H1 (cell line): ENCODE data around the gene LANCL2. TPM values are rescaled to one million over a fixed set of nuclear protein-coding genes. Genes with fewer than 3 reads are reported as not detected.
A peak's percentile ranks its signal among the peaks of the same experiment; 100 is the strongest.
"Not testable (repeated sequence)": the region's sequence is repeated elsewhere in the genome, so short reads cannot be mapped to it uniquely, and the experiment has no call there.

ENCODE experiments used
- CTCF ChIA-PET: fragments of 300-600 bp; sonication (Branson Sonifier 250); formaldehyde crosslinking; loops from one replicate; lab custom pipeline; 2021; ENCODE audit not compliant: partially characterized antibody; lab: Charles Lee
- POLR2A ChIA-PET: fragments of 300-600 bp; sonication (Branson Sonifier 250); formaldehyde crosslinking; loops from one replicate; lab custom pipeline; 2021; ENCODE audit warnings: inconsistent platforms; ENCODE audit not compliant: partially characterized antibody; lab: Charles Lee
- DNase-seq, 2 experiments: peaks; one replicate each; pipeline versions ENCODE4 v3.0.0 to v3.0.0-alpha.2; 2010 to 2022; ENCODE audit warnings: low spot score in 2 of 2, low read depth in 1 of 2, mixed read lengths in 1 of 2
- FAIRE-seq: peaks from 2 replicates; lab custom pipeline; 2011; peaks lifted over from hg19 to GRCh38; lab: Jason Lieb, UNC
- H2AFZ ChIP-seq: 2 replicates; pipeline ENCODE4 v1.8.1; 2012; ENCODE audit warnings: low read length, inconsistent platforms
- H2AK5ac ChIP-seq: 2 replicates; pipeline ENCODE4 v1.6.1; 2013; ENCODE audit warnings: low read depth, low read length
- H2BK120ac ChIP-seq: replicated peaks from 2 replicates; pipeline ENCODE3; 2013; ENCODE audit warnings: low read depth, low read length, inconsistent platforms
- H2BK12ac ChIP-seq: 2 replicates; pipeline ENCODE4 v1.6.1; 2013; ENCODE audit warnings: low read depth, low read length
- H2BK15ac ChIP-seq: 2 replicates; pipeline ENCODE4 v1.6.1; 2013; ENCODE audit warnings: low read length
- H2BK20ac ChIP-seq: 2 replicates; pipeline ENCODE4 v1.6.1; 2013; ENCODE audit warnings: low read length
- H2BK5ac ChIP-seq: 2 replicates; pipeline ENCODE4 v1.6.1; 2013; ENCODE audit warnings: low read depth, low read length
- H3K14ac ChIP-seq: 2 replicates; pipeline ENCODE4 v1.6.1; 2013; ENCODE audit warnings: inconsistent platforms; ENCODE audit not compliant: insufficient read length
- H3K18ac ChIP-seq: 2 replicates; pipeline ENCODE4 v1.6.1; 2013; ENCODE audit warnings: low read length; ENCODE audit errors: extremely low read depth
- H3K23ac ChIP-seq: 2 replicates; pipeline ENCODE4 v1.6.1; 2013; ENCODE audit warnings: inconsistent platforms; ENCODE audit not compliant: insufficient read length
- H3K23me2 ChIP-seq: 2 replicates; pipeline ENCODE4 v1.6.1; 2013; ENCODE audit warnings: low read depth, low read length
- H3K27ac ChIP-seq: 2 replicates; pipeline ENCODE4 v1.6.1; 2011; ENCODE audit warnings: low read depth, low read length, inconsistent platforms
- H3K27me3 ChIP-seq, 4 experiments: replicated peaks in 1 of 4; 1 replicate in 1 of 4; 2 replicates in 3 of 4; pipeline versions ENCODE4 v1.6.1 to v1.8.1; 2011 to 2013; ENCODE audit warnings: low read length in 3 of 4, mild to moderate bottlenecking in 3 of 4, inconsistent platforms in 2 of 4, mixed read lengths in 2 of 4, moderate library complexity in 1 of 4; ENCODE audit not compliant: control insufficient read depth in 3 of 4, insufficient read depth in 3 of 4; ENCODE audit errors: extremely low read depth in 1 of 4
- H3K36me3 ChIP-seq, 4 experiments: 2 replicates each; pipeline versions ENCODE4 v1.6.1 to v1.8.1; 2011 to 2013; ENCODE audit warnings: mild to moderate bottlenecking in 4 of 4, low read length in 3 of 4, moderate library complexity in 2 of 4, control low read depth in 1 of 4, inconsistent platforms in 1 of 4; ENCODE audit not compliant: insufficient read depth in 4 of 4, control insufficient read depth in 2 of 4
- H3K4ac ChIP-seq: replicated peaks from 2 replicates; pipeline ENCODE3; 2013; ENCODE audit warnings: low read length, low read depth, mixed read lengths, inconsistent platforms; ENCODE audit not compliant: insufficient read length
- H3K4me1 ChIP-seq, 4 experiments: replicated peaks in 1 of 4; 1 replicate in 1 of 4; 2 replicates in 3 of 4; pipeline versions ENCODE4 v1.6.1 to v1.8.1; 2011 to 2013; ENCODE audit warnings: low read length in 3 of 4, inconsistent platforms in 2 of 4, mixed read lengths in 1 of 4; ENCODE audit not compliant: insufficient read depth in 4 of 4, control insufficient read depth in 3 of 4
- H3K4me2 ChIP-seq, 2 experiments: 2 replicates each; pipeline versions ENCODE4 v1.6.1 to v1.8.1; 2011 to 2013; ENCODE audit warnings: low read depth in 2 of 2, low read length in 2 of 2, control low read depth in 1 of 2, inconsistent platforms in 1 of 2, mild to moderate bottlenecking in 1 of 2; ENCODE audit not compliant: insufficient read depth in 1 of 2
- H3K4me3 ChIP-seq, 4 experiments: fragments of 200-600, 300-600 bp in 1 of 4; sonication (generic), shearing (Covaris generic), sonication (Bioruptor Twin) in 1 of 4; 2 replicates each; pipeline versions ENCODE4 v1.5.1 to v1.8.1; 2011 to 2016; ENCODE audit warnings: low read length in 4 of 4, low read depth in 3 of 4, control low read depth in 2 of 4, inconsistent platforms in 2 of 4, mild to moderate bottlenecking in 2 of 4, mixed read lengths in 1 of 4, moderate library complexity in 1 of 4; ENCODE audit not compliant: insufficient read depth in 2 of 4; ENCODE audit errors: extremely low read depth in 1 of 4
- H3K56ac ChIP-seq: replicated peaks from 2 replicates; pipeline ENCODE3; 2013; ENCODE audit warnings: low read depth, mild to moderate bottlenecking, mixed read lengths, low read length, inconsistent platforms; ENCODE audit not compliant: insufficient read length
- H3K79me1 ChIP-seq: 2 replicates; pipeline ENCODE4 v1.6.1; 2013; ENCODE audit warnings: low read depth, low read length, control low read depth
- H3K79me2 ChIP-seq, 2 experiments: 2 replicates each; pipeline versions ENCODE4 v1.6.1 to v1.8.1; 2012 to 2013; ENCODE audit warnings: low read length in 2 of 2, mild to moderate bottlenecking in 2 of 2, inconsistent platforms in 1 of 2; ENCODE audit not compliant: insufficient read depth in 2 of 2, control insufficient read depth in 1 of 2
- H3K9ac ChIP-seq, 4 experiments: replicated peaks in 1 of 4; 1 replicate in 1 of 4; 2 replicates in 3 of 4; pipeline versions ENCODE4 v1.6.1 to v1.8.1; 2011 to 2013; ENCODE audit warnings: low read depth in 3 of 4, low read length in 3 of 4, control low read depth in 2 of 4, mild to moderate bottlenecking in 2 of 4, moderate library complexity in 2 of 4, inconsistent platforms in 1 of 4; ENCODE audit errors: extremely low read depth in 1 of 4
- H3K9me3 ChIP-seq, 2 experiments: 2 replicates each; pipeline versions ENCODE4 v1.6.1 to v1.8.1; 2012 to 2013; ENCODE audit warnings: mild to moderate bottlenecking in 2 of 2, moderate library complexity in 2 of 2, control low read depth in 1 of 2, inconsistent platforms in 1 of 2, low read depth in 1 of 2, low read length in 1 of 2, mixed read lengths in 1 of 2; ENCODE audit not compliant: insufficient read depth in 2 of 2
- H4K20me1 ChIP-seq, 2 experiments: replicated peaks in 1 of 2; 2 replicates each; pipeline versions ENCODE3 to v1.8.1; 2011 to 2013; ENCODE audit warnings: inconsistent platforms in 2 of 2, low read length in 2 of 2, mild to moderate bottlenecking in 1 of 2; ENCODE audit not compliant: insufficient read depth in 2 of 2, control insufficient read depth in 1 of 2
- H4K5ac ChIP-seq: 2 replicates; pipeline ENCODE4 v1.6.1; 2013; ENCODE audit warnings: low read length, low read depth, mixed read lengths, inconsistent platforms; ENCODE audit not compliant: insufficient read length
- H4K8ac ChIP-seq: 2 replicates; pipeline ENCODE4 v1.8.0; 2013; ENCODE audit warnings: mild to moderate bottlenecking, moderate library complexity, low read length, inconsistent platforms; ENCODE audit not compliant: insufficient read depth; ENCODE audit errors: extremely low read depth
- H4K91ac ChIP-seq: replicated peaks from 2 replicates; pipeline ENCODE3; 2013; ENCODE audit warnings: low read length, mixed read lengths, inconsistent platforms; ENCODE audit not compliant: insufficient read length
- WGBS, 2 experiments: shearing (Covaris generic) in 1 of 2; methylation state at CpG; one replicate each; pipeline versions ENCODE4 v1.1.6 to v1.1.7; 2013 to 2015; ENCODE audit warnings: low lambda C conversion rate in 2 of 2, mixed read lengths in 2 of 2, inconsistent platforms in 1 of 2, low coverage in 1 of 2, missing lambda C conversion rate in 1 of 2; ENCODE audit not compliant: insufficient replicate concordance in 2 of 2, insufficient coverage in 1 of 2, insufficient read length in 1 of 2; ENCODE audit errors: extremely low coverage in 1 of 2, missing lambda C conversion rate in 1 of 2; 5-methylcytosine and 5-hydroxymethylcytosine counted together
- polyA plus RNA-seq, 7 experiments: library from polyadenylated mRNA; depleted of rRNA in 3 of 7; stranded (reverse) in 5 of 7; unstranded in 2 of 7; fragments of >200 nt in 5 of 7; fragments of 200-250 nt in 2 of 7; gene quantifications; 1 replicate in 5 of 7; 2 replicates in 1 of 7; 4 replicates in 1 of 7; pipeline versions ENCODE4 v1.2.1 to v1.2.3, GENCODE V29; 2011 to 2013; ENCODE audit warnings: missing spikeins in 2 of 7, mixed read lengths in 2 of 7
- total RNA-seq: library from RNA; stranded (reverse); fragmentation: NEBNext Ultra II Directional; extraction: Animal tissue kit (Norgen Biotek cat#: 25700); gene quantifications from 2 replicates; pipeline ENCODE4 v1.2.1, GENCODE V29; 2021

Gene LANCL2
- total and polyA plus RNA-seq, 2 of the 8 experiments (the other 6 are each of a cell fraction or from before 2014, with no cell fraction given) = 9.2 to 9.5 TPM

- CTCF ChIA-PET, H3K56ac ChIP-seq, H3K23me2 ChIP-seq, H3K9ac ChIP-seq, H2BK15ac ChIP-seq, H2BK120ac ChIP-seq, H3K79me2 ChIP-seq, DNase-seq, H4K91ac ChIP-seq, H4K5ac ChIP-seq, H4K8ac ChIP-seq, H3K27ac ChIP-seq, H2BK20ac ChIP-seq, H3K4me1 ChIP-seq, H3K4me3 ChIP-seq, H3K27me3 ChIP-seq, H3K4ac ChIP-seq, H2AFZ ChIP-seq, H2BK12ac ChIP-seq, H3K18ac ChIP-seq, H3K14ac ChIP-seq, H2BK5ac ChIP-seq, H2AK5ac ChIP-seq, POLR2A ChIA-PET, H3K79me1 ChIP-seq, H3K23ac ChIP-seq, H3K4me2 ChIP-seq: not testable (repeated sequence)
- Histone ChIP-seq H3K9me3 (peaks cover 10 to 18% of the 10 kb centered on the region in 2 experiments), H3K36me3 (peaks cover 0 to 18% (median 0%) of the 10 kb centered on the region in 4 experiments; a peak in 3 of 8 replicates), H4K20me1 (peaks cover 0 to 12% of the 10 kb centered on the region in 2 experiments)
- WGBS, 2 experiments = 94% methylated on average over 2 of the region's 9 CpGs; no CpG with 5 or more reads in 1 of the 2 experiments
- peak; percentile 82 for FAIRE-seq
Measured at GRCh38 chr7:55471594-55471993, 106.5 kb downstream of the LANCL2 start.

GRCh38 chr7:55472406-55472805 lies 107.3 kb downstream of the LANCL2 start:
- H2AK5ac ChIP-seq, H3K14ac ChIP-seq, H2BK15ac ChIP-seq, H3K4me3 ChIP-seq, H2BK20ac ChIP-seq, H4K8ac ChIP-seq, H3K23me2 ChIP-seq, DNase-seq, H4K5ac ChIP-seq, H3K18ac ChIP-seq, H3K79me2 ChIP-seq, H2BK120ac ChIP-seq, H3K36me3 ChIP-seq, H3K23ac ChIP-seq, H3K9ac ChIP-seq, H3K56ac ChIP-seq, H2BK5ac ChIP-seq, H3K27ac ChIP-seq, H3K79me1 ChIP-seq, CTCF ChIA-PET, H3K4me2 ChIP-seq, H2BK12ac ChIP-seq, POLR2A ChIA-PET, H3K27me3 ChIP-seq, H3K4me1 ChIP-seq, H2AFZ ChIP-seq, H3K4ac ChIP-seq, H4K91ac ChIP-seq: not testable (repeated sequence)
- H4K20me1 ChIP-seq = peaks cover 0 to 14% of the 10 kb centered on the region in 2 experiments
- peak; percentile 90 for FAIRE-seq
- H3K9me3 ChIP-seq = peaks cover 3 to 10% of the 10 kb centered on the region in 2 experiments; a peak in 3 of 4 replicates
- WGBS, 2 experiments = 92% methylated on average over 5 of the region's 14 CpGs; no CpG with 5 or more reads in 1 of the 2 experiments
